Measurements from ENCODE around the gene ZNF470.

DNA sequence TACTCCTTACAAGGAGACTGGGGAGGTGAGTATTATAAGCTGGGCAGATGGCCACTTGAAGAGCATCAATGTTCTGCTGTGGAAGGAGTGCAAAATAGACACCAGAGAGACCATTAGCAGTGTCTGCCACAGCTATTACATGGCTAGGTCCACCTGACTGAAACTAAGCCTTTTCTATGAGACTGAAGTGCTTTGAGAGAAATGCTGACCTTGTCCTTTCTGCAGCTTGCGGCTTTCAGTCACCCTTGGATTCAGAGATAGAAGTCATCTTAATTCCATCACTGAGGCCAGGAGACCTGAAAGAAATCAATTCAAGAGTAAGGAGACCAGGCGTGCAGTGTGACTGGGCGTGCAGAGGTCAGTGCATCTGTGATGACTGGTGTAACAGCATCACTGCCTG lies 29.8 kb upstream of the ZNF470 start:
- TF ChIP-seq, protein P1, sequence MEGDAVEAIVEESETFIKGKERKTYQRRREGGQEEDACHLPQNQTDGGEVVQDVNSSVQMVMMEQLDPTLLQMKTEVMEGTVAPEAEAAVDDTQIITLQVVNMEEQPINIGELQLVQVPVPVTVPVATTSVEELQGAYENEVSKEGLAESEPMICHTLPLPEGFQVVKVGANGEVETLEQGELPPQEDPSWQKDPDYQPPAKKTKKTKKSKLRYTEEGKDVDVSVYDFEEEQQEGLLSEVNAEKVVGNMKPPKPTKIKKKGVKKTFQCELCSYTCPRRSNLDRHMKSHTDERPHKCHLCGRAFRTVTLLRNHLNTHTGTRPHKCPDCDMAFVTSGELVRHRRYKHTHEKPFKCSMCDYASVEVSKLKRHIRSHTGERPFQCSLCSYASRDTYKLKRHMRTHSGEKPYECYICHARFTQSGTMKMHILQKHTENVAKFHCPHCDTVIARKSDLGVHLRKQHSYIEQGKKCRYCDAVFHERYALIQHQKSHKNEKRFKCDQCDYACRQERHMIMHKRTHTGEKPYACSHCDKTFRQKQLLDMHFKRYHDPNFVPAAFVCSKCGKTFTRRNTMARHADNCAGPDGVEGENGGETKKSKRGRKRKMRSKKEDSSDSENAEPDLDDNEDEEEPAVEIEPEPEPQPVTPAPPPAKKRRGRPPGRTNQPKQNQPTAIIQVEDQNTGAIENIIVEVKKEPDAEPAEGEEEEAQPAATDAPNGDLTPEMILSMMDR (IDR thresholded peaks at IDR 0.05), result no peak
- TF ChIP-seq EZH2 (IDR thresholded peaks at IDR 0.05; ENCODE audit: borderline replicate concordance, insufficient read depth, low read depth, low read length, poor library complexity, severe bottlenecking), result no peak
